IPS-15b (cell line): ENCODE data around the gene C1QTNF6.

Experiments
- H3K27me3 ChIP-seq: one replicate; pipeline ENCODE4 v1.6.1; 2013; ENCODE audit warnings: low read length; ENCODE audit not compliant: control insufficient read depth, insufficient read depth
- H3K36me3 ChIP-seq: one replicate; pipeline ENCODE4 v1.6.1; 2013; ENCODE audit warnings: low read length; ENCODE audit not compliant: control insufficient read depth, insufficient read depth
- H3K4me1 ChIP-seq: one replicate; pipeline ENCODE4 v1.6.1; 2013; ENCODE audit warnings: mild to moderate bottlenecking, low read length; ENCODE audit not compliant: control insufficient read depth, insufficient read depth
- H3K4me3 ChIP-seq: one replicate; pipeline ENCODE4 v1.5.1; 2013; ENCODE audit warnings: low read depth, low read length
- H3K9ac ChIP-seq: one replicate; pipeline ENCODE4 v1.6.1; 2013; ENCODE audit warnings: low read depth, mild to moderate bottlenecking, low read length
- H3K9me3 ChIP-seq: one replicate; pipeline ENCODE4 v1.6.1; 2013; ENCODE audit warnings: mild to moderate bottlenecking, low read length; ENCODE audit not compliant: control insufficient read depth, insufficient read depth

Gene C1QTNF6

DNA sequence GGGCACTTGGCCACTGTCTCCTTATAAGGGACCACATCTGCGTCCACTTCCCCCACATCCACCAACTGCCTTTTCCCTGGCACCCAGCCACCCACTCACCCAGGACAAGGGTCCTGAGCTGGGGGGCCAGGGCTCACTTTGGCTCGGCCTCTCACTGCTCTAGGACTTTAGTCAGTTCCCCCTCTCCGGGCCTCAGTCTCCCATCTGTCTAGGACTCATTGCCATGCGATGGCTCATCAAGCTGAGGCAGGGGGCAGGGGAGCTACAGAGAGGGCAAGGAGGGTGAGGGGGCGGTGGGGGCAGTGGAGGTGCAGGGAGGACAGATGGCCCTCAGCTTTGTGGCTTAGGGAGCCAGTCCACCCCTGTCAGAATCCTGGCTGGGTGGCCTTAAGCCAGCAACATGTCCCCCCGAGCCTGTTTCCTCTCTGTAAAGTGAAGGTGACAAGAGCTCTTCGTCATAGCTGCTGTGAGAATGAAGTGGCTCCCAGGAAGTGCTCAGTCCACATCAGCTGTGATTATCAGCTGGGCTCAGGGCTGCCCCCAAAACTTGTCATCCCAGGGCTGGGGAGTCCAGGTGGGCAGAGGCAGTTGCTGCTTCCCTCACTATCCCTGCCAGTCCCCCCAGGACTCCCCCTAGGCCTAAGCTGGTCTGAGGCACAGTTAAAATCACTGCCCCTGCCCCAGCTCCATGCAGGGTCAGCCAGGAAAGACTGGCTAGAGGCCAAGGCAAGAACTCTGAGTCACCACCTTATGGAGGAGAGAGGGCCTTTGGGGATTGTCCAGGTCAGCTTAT is 41.2 kb upstream of the C1QTNF6 start:
- Histone ChIP-seq H3K9ac (no peak overlapping the region), H3K36me3 (peaks cover 2% of the 10 kb centered on the region), H3K9me3 (no peaks in the 10 kb centered on the region), H3K27me3 (no peaks in the 10 kb centered on the region), H3K4me1 (no peaks in the 10 kb centered on the region), H3K4me3 (no peak overlapping the region)

DNA sequence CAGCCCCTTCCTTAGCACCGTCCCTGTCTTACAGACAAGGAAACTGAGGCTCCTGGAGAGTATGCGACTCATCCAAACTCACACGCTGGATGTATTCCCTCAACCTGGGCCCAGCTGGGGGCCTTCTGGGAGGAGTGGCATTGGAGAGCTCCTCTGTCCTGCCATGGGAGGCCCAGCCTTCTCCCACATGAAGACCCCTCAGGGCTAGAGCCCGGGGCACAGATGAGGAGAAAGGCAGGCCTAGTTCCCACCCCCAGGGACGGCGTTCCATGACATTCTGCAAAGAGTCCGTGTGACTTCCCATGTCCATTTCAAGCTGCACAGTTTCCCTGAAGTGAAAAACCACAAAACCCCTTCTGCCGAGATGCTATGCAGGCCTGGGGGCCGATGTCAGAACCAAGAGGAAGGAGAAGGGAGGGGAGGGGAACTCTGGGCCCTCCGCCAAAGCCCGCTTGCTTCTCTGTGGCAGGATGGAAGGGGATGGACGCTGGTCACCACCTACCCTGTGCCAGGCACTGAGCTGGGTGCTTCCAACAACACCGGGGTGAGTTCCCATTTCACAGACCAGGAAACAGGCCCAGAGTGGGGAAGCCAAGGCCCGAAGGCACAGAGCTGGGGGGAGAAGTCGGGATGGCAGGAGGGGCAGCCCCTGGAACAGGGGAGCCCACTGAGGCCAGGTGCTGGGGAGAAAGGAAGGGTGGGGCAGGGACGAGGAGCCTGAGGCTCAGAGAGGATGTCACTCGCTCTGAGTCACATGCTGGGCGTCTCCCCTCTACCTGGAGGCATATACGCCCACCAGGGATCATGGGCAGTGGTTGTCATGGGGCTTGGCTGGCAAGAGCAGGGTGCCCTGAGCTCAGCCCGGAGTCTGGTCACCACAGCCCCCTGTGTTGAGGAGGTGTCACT is 40.3 kb upstream of the C1QTNF6 start:
- Histone ChIP-seq H3K9ac (peak overlapping the region; percentile 47), H3K9me3 (no peaks in the 10 kb centered on the region), H3K4me3 (no peak overlapping the region), H3K27me3 (no peaks in the 10 kb centered on the region), H3K4me1 (no peaks in the 10 kb centered on the region), H3K36me3 (peaks cover 2% of the 10 kb centered on the region)

GRCh38 chr22:37226514-37226913 is 38.5 kb upstream of the C1QTNF6 start:
- Histone ChIP-seq H3K4me3 (no peak overlapping the region), H3K27me3 (no peaks in the 10 kb centered on the region), H3K9me3 (no peaks in the 10 kb centered on the region), H3K9ac (no peak overlapping the region), H3K4me1 (no peaks in the 10 kb centered on the region), H3K36me3 (peaks cover 2% of the 10 kb centered on the region)

DNA sequence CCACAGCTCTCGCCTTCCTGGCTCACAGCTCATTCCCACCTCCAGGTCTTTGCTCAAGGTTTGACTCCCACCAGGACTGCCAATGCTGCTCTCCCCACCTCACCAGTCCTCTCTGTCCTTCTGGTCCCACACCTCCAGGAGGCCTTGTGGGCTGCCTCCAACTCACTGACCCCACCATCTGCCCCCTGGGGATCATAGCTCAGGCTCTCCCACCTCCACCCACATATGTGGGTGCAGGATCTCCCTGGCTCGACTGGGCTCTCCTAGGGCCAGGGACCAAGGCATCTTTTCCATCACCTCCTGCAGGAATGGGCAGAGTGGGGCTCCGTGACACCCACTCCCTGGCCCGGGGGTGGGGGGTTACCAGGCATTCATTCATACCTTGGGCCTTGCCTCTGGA is 38.0 kb upstream of the C1QTNF6 start:
- Histone ChIP-seq H3K36me3 (peaks cover 2% of the 10 kb centered on the region), H3K9me3 (no peaks in the 10 kb centered on the region), H3K27me3 (no peaks in the 10 kb centered on the region), H3K4me3 (no peak overlapping the region), H3K9ac (no peak overlapping the region), H3K4me1 (no peaks in the 10 kb centered on the region)

GRCh38 chr22:37225481-37225880 is 37.4 kb upstream of the C1QTNF6 start:
- H3K4me3 ChIP-seq, result no peak overlapping the region
- peaks cover 2% of the 10 kb centered on the region for H3K36me3 ChIP-seq
- no peaks in the 10 kb centered on the region for H3K27me3 ChIP-seq
- no peaks in the 10 kb centered on the region for H3K9me3 ChIP-seq
- no peak overlapping the region for H3K9ac ChIP-seq
- no peaks in the 10 kb centered on the region for H3K4me1 ChIP-seq

DNA sequence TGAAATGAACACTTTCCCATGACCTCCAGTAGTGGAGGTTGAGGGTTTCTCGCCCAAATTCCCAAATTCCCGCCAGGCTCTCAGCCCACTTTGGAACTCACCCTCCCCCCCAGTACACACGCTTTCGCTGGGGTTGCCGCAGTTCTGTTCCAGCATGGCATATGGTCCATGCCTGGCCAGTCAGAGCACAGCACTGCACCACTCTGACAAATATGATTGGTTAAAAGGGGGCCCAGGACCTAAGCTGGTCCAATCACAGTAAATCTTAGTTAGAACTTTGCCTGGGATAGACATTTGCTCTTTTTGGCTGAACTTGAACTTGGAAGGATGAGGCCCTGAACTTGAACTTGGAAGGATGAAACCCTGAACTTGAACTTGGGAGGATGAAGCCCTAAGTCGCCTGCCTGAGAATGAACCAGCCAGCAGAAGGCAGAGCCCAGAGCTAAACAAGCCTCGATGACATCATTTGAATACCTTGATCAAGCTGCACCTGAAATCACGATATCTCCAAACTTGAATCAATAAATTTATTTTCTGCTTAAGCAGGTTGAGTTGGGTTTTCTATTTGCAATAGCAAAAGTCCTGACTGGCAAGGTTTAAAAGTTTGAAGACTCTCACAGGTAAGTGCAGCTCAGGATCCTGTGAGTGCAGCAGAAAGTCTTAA is 36.8 kb upstream of the C1QTNF6 start:
- H3K36me3 ChIP-seq, result peaks cover 2% of the 10 kb centered on the region
- H3K27me3 ChIP-seq, result no peaks in the 10 kb centered on the region
- H3K4me1 ChIP-seq, result no peaks in the 10 kb centered on the region
- H3K4me3 ChIP-seq, result no peak overlapping the region
- H3K9me3 ChIP-seq, result no peaks in the 10 kb centered on the region
- no peak overlapping the region for H3K9ac ChIP-seq

DNA sequence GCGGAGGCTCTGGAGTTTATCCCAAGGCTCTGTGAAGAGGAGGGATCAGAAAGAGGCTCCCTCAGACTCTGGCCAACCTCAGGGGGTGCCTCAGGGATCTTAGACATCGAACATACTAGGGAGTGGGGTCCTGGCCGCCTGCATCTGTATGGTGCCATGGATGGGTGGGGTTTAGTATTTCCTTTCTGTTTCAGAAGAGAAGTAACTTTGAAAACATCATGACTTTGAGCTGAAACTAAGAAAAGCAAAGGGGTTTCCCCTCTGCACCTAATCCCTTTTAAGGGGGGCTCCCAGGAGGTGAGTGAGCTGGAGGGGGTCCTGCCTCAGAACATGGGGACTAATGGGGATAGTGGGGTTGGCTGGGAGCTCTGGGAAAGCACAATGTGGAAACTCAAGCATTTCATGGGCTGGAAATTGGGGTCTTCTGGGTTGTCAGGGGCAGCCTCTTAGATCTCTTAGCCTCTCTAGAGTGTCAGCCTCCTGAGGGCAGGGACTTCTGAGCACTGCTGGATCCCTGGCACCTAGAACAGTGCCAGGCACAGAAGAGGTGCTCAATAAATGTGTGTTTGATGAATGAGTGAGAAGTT is 36.0 kb upstream of the C1QTNF6 start:
- Histone ChIP-seq H3K4me1 (no peaks in the 10 kb centered on the region), H3K4me3 (no peak overlapping the region), H3K9me3 (no peaks in the 10 kb centered on the region), H3K36me3 (peaks cover 2% of the 10 kb centered on the region), H3K27me3 (no peaks in the 10 kb centered on the region), H3K9ac (no peak overlapping the region)

- Histone ChIP-seq H3K4me1 (no peaks in the 10 kb centered on the region), H3K9ac (no peak overlapping the region), H3K27me3 (no peaks in the 10 kb centered on the region), H3K36me3 (peaks cover 2% of the 10 kb centered on the region), H3K4me3 (no peak overlapping the region), H3K9me3 (no peaks in the 10 kb centered on the region)
Observed at GRCh38 chr22:37222440-37222971, 34.5 kb upstream of the C1QTNF6 start.

GRCh38 chr22:37221424-37222333 is 33.6 kb upstream of the C1QTNF6 start:
- Histone ChIP-seq H3K4me3 (no peak overlapping the region), H3K36me3 (peaks cover 2% of the 10 kb centered on the region), H3K4me1 (no peaks in the 10 kb centered on the region), H3K9me3 (no peaks in the 10 kb centered on the region), H3K27me3 (no peaks in the 10 kb centered on the region), H3K9ac (no peak overlapping the region)

GRCh38 chr22:37220543-37220981 is 32.5 kb upstream of the C1QTNF6 start:
- H3K9ac ChIP-seq, result no peak overlapping the region
- no peaks in the 10 kb centered on the region for H3K9me3 ChIP-seq
- H3K4me1 ChIP-seq, result no peaks in the 10 kb centered on the region
- H3K27me3 ChIP-seq, result no peaks in the 10 kb centered on the region
- H3K4me3 ChIP-seq, result no peak overlapping the region
- H3K36me3 ChIP-seq, result no peaks in the 10 kb centered on the region
